OCI-LY3 (cell line): ENCODE measurements around the gene ZNF418.

Experiments
- H2AFZ ChIP-seq: fragments of 200-600, 300-600 bp; shearing (Covaris generic); 2 replicates; pipeline ENCODE4 v1.6.0; 2014; ENCODE audit warnings: antibody characterized with exemption, low read depth, low read length
- H3K27ac ChIP-seq: fragments of 200-600, 300-600 bp; sonication (generic); 2 replicates; pipeline ENCODE4 v1.5.1; 2014; ENCODE audit warnings: mild to moderate bottlenecking, low read length, moderate library complexity, mixed read lengths
- H3K27me3 ChIP-seq: fragments of 200-600, 300-600 bp; sonication (generic); 2 replicates; pipeline ENCODE4 v1.6.1; 2014; ENCODE audit warnings: low read depth, low read length, mixed read lengths
- H3K36me3 ChIP-seq: fragments of 200-600, 300-600 bp; sonication (generic); replicated peaks from 2 replicates; pipeline ENCODE3; 2014; ENCODE audit warnings: low read depth, low read length, mixed read lengths
- H3K4me1 ChIP-seq: fragments of 300-600, 200-600 bp; sonication (generic); 2 replicates; pipeline ENCODE4 v1.6.1; 2014; ENCODE audit warnings: low read length, mixed read lengths
- H3K4me2 ChIP-seq: fragments of 200-600, 300-600 bp; sonication (generic); 2 replicates; pipeline ENCODE4 v1.6.1; 2014; ENCODE audit warnings: low read length, mixed read lengths
- H3K4me3 ChIP-seq: fragments of 300-600, 200-600 bp; sonication (generic); 2 replicates; pipeline ENCODE4 v1.5.1; 2014; ENCODE audit warnings: antibody characterized with exemption, mild to moderate bottlenecking, low read length, moderate library complexity
- H3K79me2 ChIP-seq: fragments of 300-600, 200-600 bp; shearing (Covaris generic); 2 replicates; pipeline ENCODE4 v1.6.1; 2014; ENCODE audit warnings: mild to moderate bottlenecking, low read length, mixed read lengths
- H3K9ac ChIP-seq: fragments of 300-600, 200-600 bp; shearing (Covaris generic); 2 replicates; pipeline ENCODE4 v1.6.0; 2014; ENCODE audit warnings: mild to moderate bottlenecking, low read length, moderate library complexity
- H3K9me3 ChIP-seq: fragments of 200-600, 300-600 bp; shearing (Covaris generic); 2 replicates; pipeline ENCODE4 v1.6.1; 2014; ENCODE audit warnings: low read length, mixed read lengths; ENCODE audit not compliant: insufficient read depth
- H4K20me1 ChIP-seq: fragments of 200-600, 300-600 bp; sonication (generic); 2 replicates; pipeline ENCODE4 v1.6.1; 2016; ENCODE audit warnings: low read length, mixed read lengths; ENCODE audit not compliant: insufficient read depth
- EZH2phosphoT487 ChIP-seq: fragments of 200-600 bp; shearing (Covaris generic); IDR thresholded peaks from 2 replicates; pipeline ENCODE4 v1.6.1; 2018; ENCODE audit warnings: antibody characterized with exemption, mixed run types, low read depth
- TF ChIP-seq, protein P1 (sequence below): fragments of 200-600, 300-600 bp; sonication (generic); IDR thresholded peaks from 2 replicates; pipeline ENCODE4 v1.5.1; 2014; ENCODE audit warnings: antibody characterized with exemption, low read length, low read depth

ZNF418 gene

DNA sequence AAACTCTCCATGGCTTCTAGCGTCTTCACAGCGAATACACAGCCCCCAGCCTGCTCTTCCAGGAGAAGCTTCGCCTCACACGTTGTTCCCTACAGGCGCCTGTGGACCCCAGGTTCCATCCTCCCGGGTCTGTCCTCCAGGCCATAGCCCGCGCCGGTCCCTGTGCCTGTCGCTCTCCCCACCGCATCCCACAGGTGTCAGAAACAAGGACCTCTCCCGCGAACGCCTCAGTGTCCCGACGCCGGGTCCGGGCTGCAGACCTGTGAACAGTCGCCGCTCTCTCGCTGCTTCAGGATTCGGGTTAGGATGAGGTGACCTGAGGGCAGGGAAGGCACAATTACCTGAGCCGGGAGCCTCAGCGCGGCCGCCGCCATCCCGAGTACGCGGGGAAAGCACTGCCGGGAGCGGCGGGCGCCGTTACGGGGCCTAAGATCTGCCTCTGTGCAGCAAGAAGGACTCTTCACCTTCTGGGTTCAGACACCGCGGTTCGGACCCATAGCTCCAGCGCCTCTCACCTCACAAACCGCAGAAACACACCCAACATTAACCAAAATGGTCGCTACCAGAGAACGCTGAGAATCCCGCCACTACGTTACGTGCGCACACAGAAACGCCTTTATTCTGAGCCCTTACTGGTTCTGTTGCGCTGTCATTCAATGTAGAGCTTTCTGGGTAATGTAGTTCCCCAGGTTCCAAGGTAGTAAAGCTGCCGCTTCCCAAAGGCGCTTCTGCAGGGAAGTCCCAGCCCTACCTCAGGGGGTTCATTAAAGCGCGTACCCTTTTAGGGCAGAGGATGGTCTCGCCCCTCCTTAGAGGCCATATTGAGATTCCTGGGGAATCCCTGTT lies at the start of gene ZNF418:
TSS of gene ZNF418 (minus strand) at position 583 of the 846 bp plus-strand sequence. CDS start 1,580 bp downstream, outside the sequence.
- H4K20me1 ChIP-seq = no peaks in the 10 kb centered on the region
- H3K4me1 ChIP-seq = no peaks in the 10 kb centered on the region
- H3K9ac ChIP-seq = no peak within 1 kb of the TSS
- no peaks in the 10 kb centered on the region for H3K79me2 ChIP-seq
- TF ChIP-seq, protein P1, sequence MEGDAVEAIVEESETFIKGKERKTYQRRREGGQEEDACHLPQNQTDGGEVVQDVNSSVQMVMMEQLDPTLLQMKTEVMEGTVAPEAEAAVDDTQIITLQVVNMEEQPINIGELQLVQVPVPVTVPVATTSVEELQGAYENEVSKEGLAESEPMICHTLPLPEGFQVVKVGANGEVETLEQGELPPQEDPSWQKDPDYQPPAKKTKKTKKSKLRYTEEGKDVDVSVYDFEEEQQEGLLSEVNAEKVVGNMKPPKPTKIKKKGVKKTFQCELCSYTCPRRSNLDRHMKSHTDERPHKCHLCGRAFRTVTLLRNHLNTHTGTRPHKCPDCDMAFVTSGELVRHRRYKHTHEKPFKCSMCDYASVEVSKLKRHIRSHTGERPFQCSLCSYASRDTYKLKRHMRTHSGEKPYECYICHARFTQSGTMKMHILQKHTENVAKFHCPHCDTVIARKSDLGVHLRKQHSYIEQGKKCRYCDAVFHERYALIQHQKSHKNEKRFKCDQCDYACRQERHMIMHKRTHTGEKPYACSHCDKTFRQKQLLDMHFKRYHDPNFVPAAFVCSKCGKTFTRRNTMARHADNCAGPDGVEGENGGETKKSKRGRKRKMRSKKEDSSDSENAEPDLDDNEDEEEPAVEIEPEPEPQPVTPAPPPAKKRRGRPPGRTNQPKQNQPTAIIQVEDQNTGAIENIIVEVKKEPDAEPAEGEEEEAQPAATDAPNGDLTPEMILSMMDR = no peak
- no peak for TF ChIP-seq EZH2phosphoT487
- H3K4me3 ChIP-seq = no peak within 1 kb of the TSS
- no peak within 1 kb of the TSS for H3K27ac ChIP-seq
- peaks cover 33% of the 10 kb centered on the region for H3K9me3 ChIP-seq
- no peak within 1 kb of the TSS for H3K4me2 ChIP-seq
- peaks cover 40% of the 10 kb centered on the region for H3K36me3 ChIP-seq
- no peak within 1 kb of the TSS for H2AFZ ChIP-seq
- no peaks in the 10 kb centered on the region for H3K27me3 ChIP-seq

DNA sequence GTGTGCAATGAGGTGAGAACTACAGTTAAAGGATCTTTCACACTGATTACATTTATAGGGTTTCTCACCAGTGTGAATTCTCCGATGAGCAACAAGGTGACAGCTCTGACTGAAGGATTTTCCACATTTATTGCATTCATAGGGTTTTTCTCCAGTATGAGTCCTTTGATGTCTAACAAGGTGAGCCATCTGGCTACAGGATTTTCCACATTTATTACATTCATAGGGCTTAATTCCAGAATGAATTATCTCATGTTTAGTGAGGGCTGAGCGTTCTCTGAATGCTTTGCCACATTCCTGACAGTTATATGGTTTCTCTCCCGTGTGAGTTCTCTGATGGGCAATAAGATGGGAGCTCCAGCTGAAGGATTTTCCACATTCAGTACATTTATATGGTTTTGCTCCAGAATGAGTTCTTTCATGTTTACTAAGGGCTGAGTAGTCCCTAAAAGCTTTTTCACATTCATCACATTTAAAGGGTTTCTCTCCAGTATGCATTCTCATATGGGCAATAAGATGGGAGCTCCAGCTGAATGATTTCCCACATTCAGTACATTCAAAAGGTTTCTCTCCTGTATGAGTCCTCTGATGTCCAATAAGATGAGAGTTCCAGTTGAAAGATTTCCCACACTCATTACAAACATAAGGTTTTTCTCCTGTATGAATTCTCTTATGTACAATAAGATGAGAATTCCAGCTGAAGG lies 43.5 kb upstream of the ZNF418 start:
- peaks cover 63% of the 10 kb centered on the region for H3K36me3 ChIP-seq
- no peaks in the 10 kb centered on the region for H3K4me1 ChIP-seq
- TF ChIP-seq, protein P1 = no peak
- TF ChIP-seq EZH2phosphoT487 = no peak
- H4K20me1 ChIP-seq = no peaks in the 10 kb centered on the region
- H3K9me3 ChIP-seq = peaks cover 83% of the 10 kb centered on the region
- no peak overlapping the region for H2AFZ ChIP-seq
- H3K4me2 ChIP-seq = no peak overlapping the region
- H3K27ac ChIP-seq = no peak overlapping the region
- no peaks in the 10 kb centered on the region for H3K79me2 ChIP-seq
- no peak overlapping the region for H3K9ac ChIP-seq
- H3K4me3 ChIP-seq = no peak overlapping the region
- no peaks in the 10 kb centered on the region for H3K27me3 ChIP-seq

DNA sequence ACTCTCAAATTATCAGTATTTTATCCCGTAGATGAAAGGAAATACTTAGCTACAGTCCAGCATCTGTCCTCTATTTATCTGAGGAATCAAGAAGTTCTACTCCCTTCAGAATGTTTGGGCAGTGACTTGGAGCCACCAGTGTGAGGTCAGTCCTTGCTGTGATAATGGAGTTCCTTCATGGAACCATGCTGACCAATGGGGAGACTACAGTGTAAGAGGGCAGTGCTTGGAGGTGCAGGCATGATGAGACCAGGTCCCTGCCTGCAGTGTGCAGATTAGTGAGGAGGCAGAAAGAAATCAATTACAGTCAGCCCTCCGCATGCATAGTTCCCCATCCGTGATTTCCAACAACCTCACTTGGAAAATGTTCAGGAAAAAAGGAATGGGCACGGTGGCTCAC lies 39.2 kb upstream of the ZNF418 start, which contains the start of gene C19orf18:
TSS of gene C19orf18 (minus strand) at position 101 of the 400 bp plus-strand sequence. CDS start 102 bp downstream, outside the sequence.
- Histone ChIP-seq H3K9ac (no peak within 1 kb of the TSS), H3K9me3 (peaks cover 58% of the 10 kb centered on the region), H2AFZ (no peak within 1 kb of the TSS), H3K27me3 (no peaks in the 10 kb centered on the region), H3K79me2 (no peaks in the 10 kb centered on the region), H3K27ac (no peak within 1 kb of the TSS), H4K20me1 (no peaks in the 10 kb centered on the region), H3K4me1 (no peaks in the 10 kb centered on the region), H3K36me3 (peaks cover 25% of the 10 kb centered on the region), H3K4me2 (no peak within 1 kb of the TSS), H3K4me3 (no peak within 1 kb of the TSS)
- TF ChIP-seq, protein P1 = no peak
- no peak for TF ChIP-seq EZH2phosphoT487

DNA sequence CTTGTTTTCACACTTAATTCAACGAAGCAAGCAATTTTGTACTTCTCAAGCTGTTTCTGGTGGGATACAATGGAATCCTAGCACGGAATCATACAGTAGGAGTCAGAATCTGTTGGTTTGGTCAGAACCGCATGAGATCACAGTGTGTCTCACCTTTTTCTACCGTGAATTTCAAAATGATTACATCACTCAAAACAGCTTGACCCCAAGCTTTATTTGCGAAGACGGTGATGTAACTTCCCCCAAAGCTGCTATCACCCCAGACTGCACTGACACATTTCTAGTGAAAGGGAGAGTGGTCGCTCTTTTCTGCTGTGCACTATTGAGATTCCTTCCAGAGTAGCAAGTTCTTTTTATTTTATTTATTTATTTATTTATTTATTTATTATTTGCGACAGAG lies 29.6 kb upstream of the ZNF418 start:
- H3K4me3 ChIP-seq = no peak overlapping the region
- H3K9me3 ChIP-seq = peaks cover 26% of the 10 kb centered on the region
- no peak for TF ChIP-seq EZH2phosphoT487
- TF ChIP-seq, protein P1 = no peak
- no peak overlapping the region for H3K4me2 ChIP-seq
- no peak overlapping the region for H3K27ac ChIP-seq
- no peaks in the 10 kb centered on the region for H4K20me1 ChIP-seq
- no peak overlapping the region for H3K9ac ChIP-seq
- H3K36me3 ChIP-seq = no peaks in the 10 kb centered on the region
- H2AFZ ChIP-seq = no peak overlapping the region
- no peaks in the 10 kb centered on the region for H3K27me3 ChIP-seq
- H3K79me2 ChIP-seq = no peaks in the 10 kb centered on the region
- no peaks in the 10 kb centered on the region for H3K4me1 ChIP-seq
